AG08395 (cell line): Measurements from ENCODE around the gene EPHB1.
"Not testable (repeated sequence)": the region's sequence is repeated elsewhere in the genome, so short reads cannot be mapped to it uniquely, and the experiment has no call there.

ENCODE experiments used
- DNase-seq: peaks from one replicate; pipeline ENCODE4 v3.0.0; 2012; ENCODE audit warnings: mixed read lengths, low spot score

EPHB1 gene

DNA sequence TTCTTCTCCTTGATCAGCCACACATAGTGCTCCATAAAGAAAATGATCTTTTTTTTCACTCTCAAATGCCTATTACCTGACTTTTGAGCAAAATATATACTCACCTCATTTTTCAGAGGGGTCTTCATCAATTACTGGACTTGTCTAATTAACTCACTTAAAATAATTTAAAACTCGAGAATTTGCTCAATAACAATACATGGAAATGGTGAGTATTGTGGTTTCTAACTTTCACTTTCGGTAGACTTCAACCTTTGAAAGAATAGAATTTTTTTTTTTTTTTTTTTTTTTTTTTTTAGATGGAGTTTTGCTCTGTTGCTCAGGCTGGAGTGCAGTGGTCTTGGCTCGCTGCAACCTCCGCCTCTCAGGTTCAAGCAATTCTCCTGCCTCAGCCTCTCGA lies 17.7 kb upstream of the EPHB1 start:
- no peak for DNase-seq

DNA sequence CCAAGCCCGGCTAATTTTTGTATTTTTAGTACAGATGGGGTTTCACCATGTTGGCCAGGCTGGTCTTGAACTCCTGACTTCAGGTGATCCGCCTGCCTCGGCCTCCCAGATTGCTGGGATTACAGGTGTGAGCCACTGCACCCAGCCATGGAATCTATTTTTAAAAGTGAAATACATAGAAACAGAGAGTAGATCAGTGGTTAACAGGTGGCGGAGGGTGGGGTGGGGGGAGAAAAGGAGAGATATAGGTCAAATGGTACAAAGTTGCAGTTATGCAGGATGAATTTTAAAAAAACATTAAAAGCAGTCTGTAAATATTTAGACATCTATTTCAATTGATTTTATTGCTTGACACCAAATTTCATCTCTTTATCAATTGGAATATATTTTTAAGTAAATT lies 6.8 kb upstream of the EPHB1 start:
- not testable (repeated sequence) for DNase-seq

DNA sequence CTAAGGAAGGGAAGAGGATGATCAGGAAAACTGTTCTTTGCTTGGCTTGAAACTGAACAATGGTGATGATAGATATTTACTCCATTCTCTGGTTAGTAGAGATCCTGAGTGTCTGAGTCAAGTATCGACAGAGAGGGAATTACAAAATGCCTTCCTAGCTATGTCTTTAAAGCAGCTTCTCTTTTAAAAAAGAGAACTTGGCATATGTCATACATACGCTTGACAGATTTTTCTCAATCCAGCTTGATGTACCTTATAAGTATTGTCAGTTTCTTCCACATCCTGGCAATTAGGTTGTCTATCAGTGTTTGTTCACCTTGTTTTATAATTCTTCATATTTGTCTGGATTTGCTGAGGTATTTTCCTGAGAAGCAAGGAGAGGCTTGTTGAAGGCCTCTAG lies 5.0 kb upstream of the EPHB1 start:
- DNase-seq = no peak

DNA sequence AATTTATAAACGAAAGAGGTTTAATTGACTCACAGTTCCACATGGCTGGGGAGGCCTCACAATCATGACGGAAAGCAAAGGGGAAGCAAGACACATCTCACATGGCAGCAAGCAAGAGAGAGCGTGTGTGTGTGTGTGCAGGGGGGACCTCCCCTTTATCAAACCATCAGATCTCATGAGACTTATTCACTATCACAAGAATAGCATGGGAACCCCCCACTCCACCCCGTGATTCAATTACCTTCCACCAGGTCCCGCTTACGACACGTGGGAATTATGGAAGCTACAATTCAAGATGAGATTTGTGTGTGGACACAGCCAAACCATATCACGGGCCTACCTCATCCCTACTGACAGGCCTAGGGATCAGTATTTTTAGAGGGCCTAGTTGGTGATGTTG lies 3.1 kb upstream of the EPHB1 start:
- no peak for DNase-seq

DNA sequence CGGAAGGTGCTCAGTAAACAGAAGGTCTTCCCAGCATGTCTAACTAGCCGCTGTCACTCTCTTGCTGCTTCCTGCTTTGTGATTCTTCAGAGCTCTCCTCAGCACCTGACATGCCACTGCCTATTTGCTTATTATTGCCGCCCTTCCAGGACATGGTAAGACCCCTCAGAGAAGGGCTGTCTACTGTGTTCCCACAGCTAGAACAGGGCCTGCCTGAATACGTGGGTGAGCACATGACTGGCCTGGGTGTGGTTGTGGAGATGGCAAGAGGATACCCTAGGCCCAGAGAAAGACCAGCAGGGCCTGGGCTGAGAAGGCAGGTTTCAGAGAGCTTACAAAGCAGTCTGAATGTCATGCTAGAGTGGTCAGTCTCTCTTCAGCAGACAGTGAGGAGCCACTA lies 2.4 kb upstream of the EPHB1 start:
- no peak for DNase-seq

DNA sequence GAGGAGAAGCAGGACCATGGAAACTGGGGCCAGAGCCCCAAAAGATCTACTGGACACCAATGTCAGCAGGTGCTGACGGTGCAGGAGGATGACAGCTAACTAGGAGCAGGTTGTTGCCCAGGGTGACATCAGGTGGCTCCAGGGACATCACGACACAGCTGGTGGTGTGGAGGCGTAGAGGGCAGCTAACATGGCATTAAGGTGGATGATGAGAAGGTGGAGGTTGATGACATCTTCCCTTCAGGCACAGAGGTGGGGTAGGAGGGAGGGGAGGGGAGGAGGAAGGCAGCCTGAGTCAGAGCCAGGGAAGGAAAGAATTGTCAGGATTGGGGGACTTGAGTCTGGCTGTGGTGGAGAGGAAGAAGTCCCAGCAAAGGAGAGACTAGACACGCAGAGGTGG lies 1.5 kb upstream of the EPHB1 start:
- no peak for DNase-seq

DNA sequence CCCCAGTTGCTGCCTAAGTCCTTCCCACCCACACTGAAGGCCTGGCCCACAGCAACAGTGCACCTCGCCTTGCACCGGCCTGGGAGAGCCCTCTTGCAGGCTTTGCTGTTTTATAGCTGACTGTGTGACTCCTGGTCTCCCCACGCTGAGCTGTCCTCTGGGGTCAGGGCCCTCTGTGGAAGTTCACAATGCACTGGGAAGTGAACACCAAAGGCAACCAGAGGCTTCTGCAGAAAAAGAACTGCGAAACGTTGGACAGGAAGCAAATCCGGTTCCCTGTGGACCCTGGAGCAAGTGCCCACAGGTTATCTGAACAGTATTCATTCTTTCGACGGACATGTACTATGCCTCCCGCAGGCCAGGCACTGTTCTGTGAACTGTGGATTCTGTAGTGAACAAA lies 737 bp upstream of the EPHB1 start:
- no peak for DNase-seq

DNA sequence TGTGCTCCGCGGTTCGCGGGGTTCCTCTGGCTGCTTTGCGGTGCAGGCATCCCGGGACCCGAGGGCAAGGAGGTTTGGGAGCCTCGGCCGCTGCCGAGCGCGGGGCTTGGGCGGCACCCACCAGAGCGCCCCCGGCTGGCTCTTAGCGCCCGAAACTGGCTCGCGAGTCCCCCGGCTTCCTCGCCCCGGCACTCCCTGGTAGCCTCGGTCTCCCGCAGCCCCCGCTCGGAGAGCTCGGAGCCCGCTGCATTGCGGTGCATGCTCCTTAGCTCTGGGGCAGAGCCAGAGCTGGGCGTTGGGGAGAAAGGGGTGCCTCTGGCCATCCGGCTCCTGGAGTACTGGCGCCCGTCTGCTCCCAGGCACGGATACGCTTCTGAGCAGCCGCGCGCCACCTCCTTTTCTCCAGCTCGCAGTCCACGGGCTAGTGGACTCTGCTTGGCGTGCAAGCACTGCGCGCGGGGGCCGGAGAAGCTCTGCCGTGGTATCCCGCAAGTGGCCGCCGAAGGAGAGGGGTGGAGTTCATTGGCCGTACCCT lies 753 bp downstream of the EPHB1 start:
- DNase-seq = peak; percentile 37

DNA sequence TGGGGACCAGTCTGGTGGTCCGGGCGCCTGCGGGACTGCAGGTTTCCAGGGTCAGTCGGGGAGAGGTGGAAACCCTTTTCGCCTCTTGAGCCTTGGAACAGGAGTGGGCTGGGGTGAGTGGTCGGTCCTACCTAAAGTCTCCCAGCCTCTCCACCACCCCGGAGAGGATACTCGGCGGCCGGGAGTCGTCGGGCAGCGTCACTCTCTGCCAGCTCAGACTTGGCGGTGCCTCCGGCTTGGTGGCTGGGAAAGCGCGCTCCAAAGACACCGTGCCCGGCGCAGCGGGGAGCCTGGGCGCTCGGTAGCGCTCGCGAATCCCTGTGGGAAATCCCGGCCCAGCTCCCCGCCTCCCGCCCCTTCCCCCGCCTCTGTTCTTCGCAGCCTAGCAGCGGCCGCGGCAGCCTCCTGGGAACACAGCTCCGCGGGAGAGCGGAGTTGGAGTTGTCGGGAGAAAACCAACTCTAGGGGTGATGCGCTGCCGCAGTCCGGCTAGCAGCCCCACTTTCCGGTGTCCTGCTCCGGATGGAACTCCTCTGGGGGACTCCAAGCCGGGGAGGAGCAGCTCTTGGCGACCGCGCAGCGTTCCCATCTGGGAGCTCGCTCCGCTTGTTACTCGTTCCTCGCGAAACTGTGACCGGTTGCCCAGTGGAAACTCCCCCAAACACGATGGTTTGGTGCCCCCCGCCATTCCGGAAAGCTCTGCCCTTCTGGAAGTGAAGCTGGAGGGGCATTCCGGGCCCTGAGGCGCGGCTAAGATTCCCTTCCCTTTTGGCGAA lies 1.4 kb downstream of the EPHB1 start:
- peak; percentile 23 for DNase-seq

DNA sequence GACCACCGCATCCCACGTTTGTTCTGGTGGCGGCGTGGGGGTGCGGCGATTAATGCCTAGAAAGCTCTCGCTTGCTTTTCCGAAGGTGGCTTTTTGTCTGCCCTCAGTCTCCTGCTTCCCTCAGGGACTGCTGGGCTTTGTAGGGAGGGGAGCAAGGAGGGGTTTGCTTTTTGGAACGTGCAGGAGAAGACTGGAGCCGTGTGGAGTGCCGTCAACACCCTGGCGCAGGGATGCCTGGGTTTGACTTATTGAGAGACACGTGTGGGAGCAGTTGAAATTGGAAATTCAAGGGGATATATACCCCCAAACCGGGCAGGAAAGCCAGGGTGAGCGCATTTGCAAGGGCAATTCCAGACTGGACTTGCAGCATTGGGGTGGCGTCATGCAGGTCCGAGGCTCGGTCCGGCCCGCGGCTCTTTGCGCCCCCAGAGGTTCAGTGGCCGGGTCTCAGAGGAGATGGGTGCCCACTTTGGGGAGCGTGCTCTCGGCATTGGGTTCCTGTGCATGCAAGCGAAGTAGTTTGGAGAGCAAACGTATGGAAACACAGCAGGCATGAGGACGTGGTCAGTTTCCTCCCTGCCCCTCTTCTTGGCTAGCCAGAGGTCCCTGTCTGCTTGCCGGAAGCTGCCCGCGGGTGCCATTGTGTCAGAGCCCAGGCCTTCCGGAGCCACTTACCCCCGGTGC lies 2.1 kb downstream of the EPHB1 start:
- no peak for DNase-seq

DNA sequence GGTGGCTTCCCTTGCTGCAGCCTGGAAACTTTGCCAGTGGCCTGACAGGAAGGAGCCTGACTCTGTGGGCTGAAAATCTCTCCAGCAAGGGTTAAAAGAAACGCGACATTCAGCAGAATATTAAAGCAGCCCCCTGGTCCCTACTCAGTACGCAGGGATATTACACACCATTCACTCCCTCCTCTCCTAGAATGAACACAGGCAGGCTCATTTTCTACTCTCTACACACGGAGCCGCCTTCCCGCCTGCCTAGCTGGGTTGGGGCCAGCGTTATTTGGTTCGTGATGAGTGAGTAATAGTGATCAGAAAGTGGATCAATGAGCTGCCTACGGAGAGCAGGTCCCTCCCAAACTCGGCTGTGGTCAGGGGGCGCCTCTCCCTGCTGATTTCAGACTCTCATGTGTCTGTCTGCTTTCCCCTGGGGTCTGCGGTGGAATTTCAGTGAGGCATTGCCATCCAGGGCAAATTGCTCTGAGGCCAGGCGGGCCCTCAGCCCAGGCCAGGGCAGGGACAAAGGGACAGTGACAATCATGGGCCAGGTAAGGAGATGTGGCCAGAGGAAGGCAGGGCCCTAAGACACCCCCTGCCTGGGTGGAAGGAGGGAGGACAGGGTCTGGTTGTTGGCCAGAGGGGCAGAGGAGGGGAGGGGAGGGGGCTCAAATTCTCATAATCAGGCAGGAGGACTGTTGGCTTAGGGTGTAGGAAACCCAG lies 2.8 kb downstream of the EPHB1 start:
- no peak for DNase-seq

DNA sequence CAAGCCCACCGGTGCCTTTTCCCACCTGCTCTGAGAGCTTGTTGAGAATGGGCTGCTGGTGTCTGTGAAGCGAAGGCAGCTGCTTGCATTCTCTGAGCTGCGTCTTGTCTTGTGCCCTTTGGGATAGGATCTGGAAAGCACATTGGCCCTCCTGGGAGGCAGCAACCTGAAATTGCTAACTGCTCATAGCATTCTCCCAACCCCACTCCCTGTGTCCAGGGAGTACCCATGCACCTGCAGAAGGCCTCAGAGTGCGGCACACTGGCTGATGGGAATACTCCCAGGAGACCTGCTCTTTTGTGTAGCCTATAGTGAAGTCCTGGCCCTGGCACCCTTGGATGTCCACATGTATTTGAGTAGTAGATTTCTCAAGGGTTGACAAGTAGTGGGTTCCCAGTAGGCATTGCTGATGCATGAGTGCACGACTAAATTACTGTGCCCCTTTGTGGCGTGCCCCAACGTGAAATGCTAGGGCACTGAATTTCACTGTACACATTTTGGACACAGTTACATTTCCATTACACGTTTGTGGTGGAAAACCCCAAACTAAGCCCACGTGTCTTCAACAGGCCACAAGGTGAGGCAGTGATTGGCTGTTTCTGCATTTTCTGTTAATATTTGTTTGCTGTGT lies 3.7 kb downstream of the EPHB1 start:
- no peak for DNase-seq

DNA sequence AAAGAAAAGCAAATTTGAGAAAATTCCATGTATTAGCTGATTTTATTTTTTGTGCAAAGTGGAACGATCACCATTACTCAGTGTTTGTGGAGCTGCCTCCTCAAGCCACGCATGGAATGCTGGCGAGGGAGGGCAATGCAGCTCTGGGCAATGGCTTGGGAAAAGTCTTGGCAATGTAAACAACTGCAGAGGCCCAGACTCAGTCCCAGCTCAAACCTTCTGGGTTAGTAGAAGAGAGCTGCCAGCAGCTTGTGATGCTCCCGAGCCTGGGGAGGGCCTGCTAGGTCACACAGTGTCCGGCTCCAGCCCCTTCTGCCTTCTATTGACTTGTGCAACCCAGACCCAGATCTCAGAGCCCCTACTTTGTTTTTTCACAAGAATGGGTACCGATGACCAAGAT lies 4.3 kb downstream of the EPHB1 start:
- DNase-seq = peak; percentile 60

DNA sequence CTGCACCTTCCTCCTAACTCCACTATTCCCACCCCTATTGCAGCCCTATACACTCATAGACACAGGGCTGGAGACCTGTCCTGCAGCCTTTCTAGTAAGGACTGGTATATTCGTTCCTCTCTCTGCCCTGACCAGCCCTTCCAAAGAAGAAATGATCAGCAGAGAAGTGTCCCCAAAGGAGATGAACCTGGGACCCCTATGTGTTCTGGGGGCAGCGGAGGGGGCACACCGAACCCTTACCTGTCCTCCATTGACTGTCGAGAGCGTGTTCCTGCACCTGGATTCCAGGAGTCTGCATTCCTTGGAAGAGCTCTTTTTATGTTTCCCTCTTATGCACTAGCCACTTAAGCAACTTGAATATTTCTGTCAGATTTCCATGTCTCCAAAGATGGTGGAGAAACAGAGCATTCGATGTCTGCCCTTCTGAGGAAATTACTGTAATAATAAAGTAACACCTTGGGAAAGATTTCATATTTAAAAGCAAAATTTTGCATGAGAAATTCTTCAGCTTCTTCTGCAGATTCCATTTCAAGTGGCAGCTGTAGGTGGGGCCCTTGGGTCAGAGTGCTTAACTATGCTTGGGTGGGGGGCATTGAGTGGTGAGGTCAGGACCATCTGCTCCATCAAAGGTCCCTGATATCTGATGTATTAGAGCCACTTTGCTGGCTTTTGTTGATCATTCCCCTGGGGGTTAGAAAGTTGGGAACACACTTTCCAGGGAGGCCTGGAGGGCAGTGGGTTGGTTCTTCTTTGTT lies 6.3 kb downstream of the EPHB1 start:
- DNase-seq = no peak

DNA sequence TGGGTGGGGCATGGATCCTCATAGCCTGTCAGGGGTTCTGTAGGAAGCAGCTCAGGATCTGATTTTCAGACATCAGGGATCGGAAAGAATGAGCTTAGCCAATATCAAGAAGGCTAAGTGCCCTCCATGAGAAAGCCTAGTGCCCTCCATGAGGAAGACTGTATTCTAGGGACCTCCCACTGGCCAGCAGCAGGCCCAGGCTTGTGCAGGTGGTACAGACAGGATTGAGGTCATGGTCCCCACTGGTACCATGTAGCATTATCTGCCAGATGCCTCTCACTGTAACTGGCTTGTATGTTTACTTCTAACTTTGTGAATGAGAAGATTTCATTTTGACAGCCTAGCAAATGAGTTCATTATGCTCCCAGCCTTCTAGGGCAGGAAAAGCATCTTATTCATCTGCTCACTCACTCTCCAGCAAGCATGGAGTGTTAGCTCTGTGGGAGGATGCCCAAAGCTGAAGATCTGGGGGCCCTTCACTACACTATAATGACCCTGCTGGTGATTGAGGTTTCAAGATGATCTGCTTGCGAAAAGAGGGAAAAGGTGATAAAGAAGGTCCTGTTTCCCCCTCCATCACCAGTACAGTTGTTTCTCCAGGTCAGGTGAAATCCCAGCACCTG lies 7.5 kb downstream of the EPHB1 start:
- DNase-seq = no peak

DNA sequence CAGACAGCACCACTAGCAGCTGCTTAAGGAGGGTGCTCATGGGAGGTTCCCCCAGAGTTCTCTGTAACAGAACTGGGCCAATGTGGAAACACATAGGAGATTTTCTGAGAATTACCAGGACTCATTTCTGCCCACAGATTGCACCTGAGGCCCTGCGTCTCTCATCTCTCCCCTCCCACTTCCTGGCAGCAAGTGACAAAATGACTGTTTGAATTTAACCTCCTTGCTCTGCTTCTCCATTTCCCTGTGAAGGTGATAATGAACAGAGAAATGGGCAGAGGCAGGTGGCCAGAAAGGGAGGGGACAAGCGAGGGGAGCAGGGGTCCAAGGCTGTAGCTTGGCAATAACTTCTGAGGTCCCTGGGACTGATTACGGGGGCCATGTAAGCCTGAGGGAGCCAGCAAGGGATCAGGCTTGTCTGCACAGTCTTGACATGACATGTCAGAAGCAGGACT lies 8.0 kb downstream of the EPHB1 start:
- no peak for DNase-seq

DNA sequence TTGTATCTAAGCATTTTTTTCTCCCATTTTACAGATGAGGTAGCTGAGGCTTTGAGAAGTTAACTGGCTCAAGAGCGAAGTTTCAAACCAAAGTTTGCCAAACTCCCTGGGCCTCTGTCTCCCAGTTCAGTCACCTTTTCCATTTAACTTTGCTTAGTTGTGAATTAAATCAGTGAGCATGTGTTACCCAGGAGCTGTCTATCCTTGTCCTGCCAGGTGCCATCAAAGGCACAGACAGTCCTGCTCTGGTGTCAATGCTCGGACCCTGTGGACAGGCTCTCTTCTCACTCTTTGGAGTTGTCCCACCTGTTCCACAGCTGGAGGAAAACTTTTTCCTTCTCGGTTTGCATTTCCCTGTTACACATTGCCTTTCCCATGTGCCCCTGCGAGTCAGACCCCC lies 8.6 kb downstream of the EPHB1 start:
- DNase-seq = no peak

DNA sequence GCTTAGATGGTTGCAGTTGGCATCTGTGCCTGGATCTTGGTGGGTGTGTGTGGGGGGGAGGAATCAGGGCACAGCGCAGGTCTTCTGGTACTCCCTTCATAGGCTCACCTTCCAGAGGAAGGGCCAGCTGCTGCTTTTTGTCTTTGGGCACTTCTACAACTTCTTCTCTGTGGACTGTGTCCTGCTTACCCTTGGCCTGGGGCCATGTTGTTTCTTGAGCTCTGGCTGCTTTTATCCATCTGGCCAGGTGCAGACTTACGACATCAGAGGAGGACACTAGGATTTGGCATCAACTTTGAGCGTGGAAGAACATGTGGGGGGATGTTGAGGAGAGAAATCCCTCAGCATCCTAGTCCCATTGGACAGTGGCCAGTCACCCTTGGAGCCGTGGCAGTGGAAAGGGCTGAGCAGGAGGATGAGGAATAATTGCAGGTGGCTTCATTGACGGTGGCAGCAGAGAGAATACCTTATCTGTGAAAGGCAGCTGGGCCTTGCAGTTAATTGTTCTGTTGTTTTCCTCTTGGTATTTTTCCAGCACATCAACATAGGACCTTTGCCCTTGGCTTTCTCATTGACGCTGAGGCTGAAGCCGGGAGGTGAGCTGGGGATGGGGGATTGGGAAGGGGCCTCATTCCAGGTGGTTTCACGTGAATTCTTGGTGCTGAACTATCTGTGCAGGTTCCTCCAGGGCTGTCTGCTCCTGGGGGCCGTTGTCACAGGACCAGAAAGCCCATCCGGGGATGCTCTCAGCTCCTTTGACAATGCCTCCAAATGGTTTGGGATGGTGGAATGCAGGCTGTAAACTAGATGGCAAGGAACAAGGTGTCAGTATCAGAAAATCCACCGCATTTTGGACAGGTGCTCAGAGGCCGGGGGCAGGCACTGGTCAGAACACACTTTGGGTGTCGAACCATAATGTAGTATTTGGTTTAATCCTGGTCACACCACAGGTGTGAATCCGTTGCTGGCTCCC lies 9.7 kb downstream of the EPHB1 start:
- DNase-seq = no peak

DNA sequence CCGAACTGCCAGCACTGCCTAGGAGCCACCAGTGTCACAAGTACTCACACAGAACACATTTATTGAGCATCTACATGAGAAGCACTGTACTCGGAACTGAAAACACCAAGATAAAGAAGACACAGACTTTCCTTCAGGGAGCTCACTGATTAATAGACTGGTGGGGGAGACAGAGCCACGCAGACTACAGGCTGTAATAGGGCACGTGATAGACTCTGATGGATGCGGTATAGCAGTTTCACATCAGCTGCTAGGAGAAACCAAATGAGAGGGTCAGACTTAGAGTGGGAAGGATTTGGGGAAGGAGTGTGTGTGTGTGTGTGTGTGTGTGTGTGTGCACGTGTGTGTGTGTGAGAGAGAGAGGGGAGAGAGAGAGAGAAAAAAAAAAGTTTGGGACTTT lies 12.1 kb downstream of the EPHB1 start:
- peak; percentile 43 for DNase-seq

DNA sequence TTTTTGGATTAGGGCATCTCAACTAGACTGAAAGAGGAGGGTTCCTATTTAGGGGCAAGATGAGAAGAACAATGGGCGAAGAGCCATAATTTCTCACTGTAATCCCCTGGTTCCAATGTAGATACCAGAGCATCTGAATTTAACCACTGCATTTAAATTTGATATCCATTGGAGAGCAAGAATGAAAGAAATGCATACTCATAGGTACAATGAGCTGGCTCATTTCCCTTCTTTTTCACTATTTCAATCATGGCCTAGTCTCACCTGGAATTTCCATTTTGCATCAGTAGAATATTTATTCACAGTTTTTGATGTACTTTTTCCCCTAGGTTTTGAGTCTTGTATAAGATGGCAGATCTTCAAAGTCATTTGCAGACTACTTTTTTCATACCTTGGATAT lies 13.8 kb downstream of the EPHB1 start:
- DNase-seq = no peak
